Upper lobe of left lung (tissue), 4 donors: ENCODE results near the gene BHMT.

Experiments used
- POLR2A ChIP-seq, 4 donors: fragments of 450-650 bp; IDR thresholded peaks; one replicate each; pipeline ENCODE4 v1.5.1; 2016 to 2017; ENCODE audit warnings: antibody characterized with exemption in 4 of 4, mild to moderate bottlenecking in 2 of 4
- TF ChIP-seq, protein P1 (sequence below), 6 experiments: fragments of 450-650 bp in 4 of 6; fragments of 200-600 bp in 2 of 6; sonication (generic) in 2 of 6; IDR thresholded peaks; one replicate each; pipeline ENCODE4 v1.5.1; 2016 to 2019; ENCODE audit warnings: antibody characterized with exemption in 6 of 6

DNA sequence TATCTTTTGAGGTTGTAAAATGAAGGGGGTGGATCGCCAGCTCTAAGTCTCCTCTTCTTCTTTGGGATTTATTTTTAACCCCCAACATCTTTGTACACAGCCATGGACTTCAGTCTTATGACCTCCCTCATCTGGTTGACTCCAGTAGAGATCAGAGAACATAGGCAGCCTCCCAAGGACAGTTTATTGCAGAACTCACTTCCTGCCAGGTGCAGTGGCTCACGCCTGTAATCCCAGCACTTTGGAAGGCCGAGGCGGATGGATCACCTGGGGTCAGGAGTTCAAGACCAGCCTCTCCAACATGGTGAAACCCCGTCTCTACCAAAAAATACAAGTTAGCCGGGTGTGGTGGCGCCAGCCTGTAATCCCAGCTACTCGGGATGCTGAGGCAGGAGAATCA is 2.8 kb upstream of the BHMT start:
- TF ChIP-seq, protein P1, sequence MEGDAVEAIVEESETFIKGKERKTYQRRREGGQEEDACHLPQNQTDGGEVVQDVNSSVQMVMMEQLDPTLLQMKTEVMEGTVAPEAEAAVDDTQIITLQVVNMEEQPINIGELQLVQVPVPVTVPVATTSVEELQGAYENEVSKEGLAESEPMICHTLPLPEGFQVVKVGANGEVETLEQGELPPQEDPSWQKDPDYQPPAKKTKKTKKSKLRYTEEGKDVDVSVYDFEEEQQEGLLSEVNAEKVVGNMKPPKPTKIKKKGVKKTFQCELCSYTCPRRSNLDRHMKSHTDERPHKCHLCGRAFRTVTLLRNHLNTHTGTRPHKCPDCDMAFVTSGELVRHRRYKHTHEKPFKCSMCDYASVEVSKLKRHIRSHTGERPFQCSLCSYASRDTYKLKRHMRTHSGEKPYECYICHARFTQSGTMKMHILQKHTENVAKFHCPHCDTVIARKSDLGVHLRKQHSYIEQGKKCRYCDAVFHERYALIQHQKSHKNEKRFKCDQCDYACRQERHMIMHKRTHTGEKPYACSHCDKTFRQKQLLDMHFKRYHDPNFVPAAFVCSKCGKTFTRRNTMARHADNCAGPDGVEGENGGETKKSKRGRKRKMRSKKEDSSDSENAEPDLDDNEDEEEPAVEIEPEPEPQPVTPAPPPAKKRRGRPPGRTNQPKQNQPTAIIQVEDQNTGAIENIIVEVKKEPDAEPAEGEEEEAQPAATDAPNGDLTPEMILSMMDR (IDR thresholded peaks at IDR 0.05) = no peak
- TF ChIP-seq POLR2A (IDR thresholded peaks at IDR 0.05) = no peak
